Trophoblast cell (in vitro differentiated cells and primary cell): ENCODE measurements around the gene DUOX2.

Experiments
- DNase-seq, 2 donors: peaks; one replicate each; pipeline ENCODE4 v3.0.0-alpha.2; 2016
- H2AFZ ChIP-seq: 2 replicates; pipeline ENCODE4 v1.6.1; 2013; ENCODE audit warnings: low read length, moderate library complexity, mild to moderate bottlenecking; ENCODE audit not compliant: insufficient read depth, poor library complexity
- H2AK5ac ChIP-seq: 2 replicates; pipeline ENCODE4 v1.6.1; 2013; ENCODE audit warnings: mild to moderate bottlenecking, low read length
- H2BK120ac ChIP-seq: 2 replicates; pipeline ENCODE4 v1.6.1; 2013; ENCODE audit warnings: low read length, mild to moderate bottlenecking, moderate library complexity; ENCODE audit not compliant: insufficient read depth, poor library complexity
- H2BK12ac ChIP-seq: 2 replicates; pipeline ENCODE4 v1.6.1; 2013; ENCODE audit warnings: mild to moderate bottlenecking, low read length, moderate library complexity
- H2BK5ac ChIP-seq: 2 replicates; pipeline ENCODE4 v1.6.1; 2013; ENCODE audit warnings: low read length, low read depth, moderate library complexity, mild to moderate bottlenecking; ENCODE audit not compliant: poor library complexity
- H3K14ac ChIP-seq: 2 replicates; pipeline ENCODE4 v1.6.1; 2013; ENCODE audit warnings: mild to moderate bottlenecking, low read length
- H3K18ac ChIP-seq: 2 replicates; pipeline ENCODE4 v1.6.1; 2013; ENCODE audit warnings: mild to moderate bottlenecking, low read length
- H3K23ac ChIP-seq: 2 replicates; pipeline ENCODE4 v1.6.1; 2013; ENCODE audit warnings: low read length
- H3K27ac ChIP-seq: 2 replicates; pipeline ENCODE4 v1.5.1; 2013; ENCODE audit warnings: low read depth, mild to moderate bottlenecking, inconsistent platforms, low read length, moderate library complexity
- H3K27me3 ChIP-seq: 2 replicates; pipeline ENCODE4 v1.6.1; 2013; ENCODE audit warnings: inconsistent platforms, mild to moderate bottlenecking, low read length, moderate library complexity; ENCODE audit not compliant: insufficient read depth
- H3K36me3 ChIP-seq, 2 experiments: 1 replicate in 1 of 2; 2 replicates in 1 of 2; pipeline ENCODE4 v1.6.1; 2013; ENCODE audit warnings: low read length in 2 of 2, mild to moderate bottlenecking in 2 of 2, moderate library complexity in 1 of 2; ENCODE audit not compliant: insufficient read depth in 2 of 2, control insufficient read depth in 1 of 2
- H3K4ac ChIP-seq: 2 replicates; pipeline ENCODE4 v1.6.1; 2013; ENCODE audit warnings: low read depth, mild to moderate bottlenecking, low read length, moderate library complexity
- H3K4me1 ChIP-seq, 2 experiments: 1 replicate in 1 of 2; 2 replicates in 1 of 2; pipeline ENCODE4 v1.6.1; 2013; ENCODE audit warnings: low read length in 2 of 2, mild to moderate bottlenecking in 2 of 2, moderate library complexity in 1 of 2; ENCODE audit not compliant: insufficient read depth in 2 of 2, control insufficient read depth in 1 of 2
- H3K4me2 ChIP-seq: 2 replicates; pipeline ENCODE4 v1.6.1; 2013; ENCODE audit warnings: inconsistent platforms, mild to moderate bottlenecking, low read length, moderate library complexity
- H3K4me3 ChIP-seq: 2 replicates; pipeline ENCODE4 v1.5.1; 2013; ENCODE audit warnings: mild to moderate bottlenecking, low read depth, low read length, inconsistent platforms
- H3K79me1 ChIP-seq: one replicate; pipeline ENCODE4 v1.6.1; 2013; ENCODE audit warnings: low read length
- H3K79me2 ChIP-seq: 2 replicates; pipeline ENCODE4 v1.6.1; 2013; ENCODE audit warnings: low read length, mild to moderate bottlenecking; ENCODE audit not compliant: control insufficient read depth, insufficient read depth, poor library complexity
- H3K9ac ChIP-seq: 2 replicates; pipeline ENCODE4 v1.6.1; 2013; ENCODE audit warnings: mild to moderate bottlenecking, low read length
- H3K9me3 ChIP-seq: 2 replicates; pipeline ENCODE4 v1.6.1; 2013; ENCODE audit warnings: low read depth, mild to moderate bottlenecking, control low read depth, inconsistent platforms, low read length; ENCODE audit not compliant: insufficient read depth
- H4K12ac ChIP-seq: 2 replicates; pipeline ENCODE4 v1.6.1; 2013; ENCODE audit warnings: low read depth, mild to moderate bottlenecking, low read length, moderate library complexity
- H4K8ac ChIP-seq: 2 replicates; pipeline ENCODE4 v1.6.1; 2013; ENCODE audit warnings: low read depth, mild to moderate bottlenecking, low read length, moderate library complexity
- H4K91ac ChIP-seq: one replicate; pipeline ENCODE4 v1.6.1; 2013; ENCODE audit warnings: low read depth, mild to moderate bottlenecking, low read length, moderate library complexity
- WGBS: extraction: QIAGEN DNeasy Blood & Tissue Kit; methylation state at CpG from one replicate; pipeline ENCODE4 v1.1.7; 2013; ENCODE audit warnings: missing lambda C conversion rate; ENCODE audit not compliant: insufficient read length, insufficient coverage; ENCODE audit errors: extremely low coverage; 5-methylcytosine and 5-hydroxymethylcytosine counted together

DUOX2 gene

DNA sequence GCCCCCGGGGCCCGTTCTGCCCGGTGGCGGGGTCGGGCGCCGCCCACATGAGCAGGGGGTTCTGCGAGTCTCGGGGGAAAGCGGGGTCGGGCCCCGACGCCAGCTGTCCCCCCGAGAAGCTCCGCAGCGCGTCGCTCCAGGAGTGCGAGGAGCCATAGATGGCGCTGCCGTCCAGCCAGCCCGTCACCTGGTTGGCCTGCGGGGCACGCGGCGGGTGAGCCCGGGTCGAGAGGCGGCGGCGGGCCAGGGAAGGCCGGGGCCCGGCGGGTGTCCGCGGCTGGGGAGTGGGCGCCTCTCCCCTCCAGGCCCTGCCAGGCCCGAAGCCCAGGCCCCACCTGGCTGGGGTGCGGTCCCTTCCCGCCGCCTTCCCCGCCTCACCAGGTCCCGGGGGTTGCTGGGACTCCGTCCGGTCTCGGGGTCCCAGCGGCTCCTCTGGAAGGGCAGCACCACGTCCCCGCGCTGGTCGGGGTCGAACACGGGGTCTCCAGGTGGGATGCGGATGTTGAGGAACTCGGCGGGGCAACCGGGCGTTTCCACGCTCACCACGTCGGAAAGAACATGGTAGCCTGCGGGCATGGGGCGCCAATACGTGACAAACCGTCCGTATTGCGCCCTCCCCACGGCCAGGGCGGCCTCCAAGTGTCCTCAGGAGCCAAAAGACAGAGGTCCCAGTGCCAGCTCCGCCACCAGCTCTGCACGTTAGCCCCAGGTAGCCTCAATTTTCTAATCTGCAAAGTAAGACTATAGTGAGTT, 2.4 kb downstream of the DUOX2 start:
- Histone ChIP-seq H3K4ac (no peak overlapping the region), H3K23ac (no peak overlapping the region), H3K14ac (no peak overlapping the region), H2BK12ac (no peak overlapping the region), H2AK5ac (no peak overlapping the region), H3K4me3 (no peak overlapping the region), H3K18ac (no peak overlapping the region), H3K79me1 (no peaks in the 10 kb centered on the region), H4K12ac (no peak overlapping the region), H2BK120ac (no peak overlapping the region), H3K36me3 (no peaks in the 10 kb centered on the region), H3K9me3 (no peaks in the 10 kb centered on the region), H3K27ac (no peak overlapping the region), H3K79me2 (no peaks in the 10 kb centered on the region), H3K4me2 (no peak overlapping the region), H3K9ac (no peak overlapping the region), H2BK5ac (no peak overlapping the region), H3K4me1 (no peaks in the 10 kb centered on the region), H2AFZ (no peak overlapping the region), H3K27me3 (peaks cover 68% of the 10 kb centered on the region), H4K8ac (no peak overlapping the region), H4K91ac (no peak overlapping the region)
- no peak for DNase-seq
- WGBS, result no CpG with 5 or more reads among the region's 71 CpGs

DNA sequence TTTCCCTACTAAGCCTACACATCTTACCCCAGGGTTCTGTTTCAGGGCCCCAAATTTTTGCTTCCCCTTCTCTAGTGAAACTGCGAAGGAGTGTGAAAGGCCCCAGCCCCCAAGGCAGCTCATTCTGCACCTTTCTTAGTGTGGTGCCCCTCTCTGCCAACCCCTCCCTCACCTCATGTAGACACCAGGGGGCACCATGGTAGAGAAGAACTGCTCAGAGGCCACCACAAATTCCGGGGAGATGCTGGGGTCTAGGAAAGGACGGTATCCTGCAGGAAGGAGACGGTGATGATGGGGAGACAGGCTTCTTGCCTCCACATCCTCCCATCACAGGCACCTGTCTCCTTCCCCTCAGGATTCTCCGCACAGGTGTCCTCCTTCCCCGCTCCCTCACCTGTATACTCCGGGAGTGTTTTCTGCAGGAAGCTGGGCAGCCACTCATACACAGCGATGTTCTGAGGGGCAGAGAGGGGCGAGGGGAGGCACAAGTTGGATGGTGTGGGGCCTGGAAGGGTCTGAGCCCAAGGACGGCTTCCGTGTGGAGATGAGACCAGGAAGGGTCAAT, 3.6 kb downstream of the DUOX2 start:
- H2BK12ac ChIP-seq, result no peak overlapping the region
- no peak overlapping the region for H3K18ac ChIP-seq
- H3K4me3 ChIP-seq, result no peak overlapping the region
- DNase-seq, result no peak
- no peak overlapping the region for H2BK5ac ChIP-seq
- H3K27me3 ChIP-seq, result peaks cover 56% of the 10 kb centered on the region
- H2AK5ac ChIP-seq, result no peak overlapping the region
- no peaks in the 10 kb centered on the region for H3K79me2 ChIP-seq
- no peak overlapping the region for H3K4me2 ChIP-seq
- no peak overlapping the region for H2BK120ac ChIP-seq
- no peaks in the 10 kb centered on the region for H3K36me3 ChIP-seq
- no peak overlapping the region for H4K91ac ChIP-seq
- no peaks in the 10 kb centered on the region for H3K79me1 ChIP-seq
- H3K14ac ChIP-seq, result no peak overlapping the region
- no peak overlapping the region for H3K23ac ChIP-seq
- no peak overlapping the region for H3K27ac ChIP-seq
- H4K8ac ChIP-seq, result no peak overlapping the region
- peaks cover 2% of the 10 kb centered on the region for H3K9me3 ChIP-seq
- H3K9ac ChIP-seq, result no peak overlapping the region
- no CpG with 5 or more reads among the region's 11 CpGs for WGBS
- H3K4me1 ChIP-seq, result no peaks in the 10 kb centered on the region
- H2AFZ ChIP-seq, result no peak overlapping the region
- H4K12ac ChIP-seq, result no peak overlapping the region
- H3K4ac ChIP-seq, result no peak overlapping the region

DNA sequence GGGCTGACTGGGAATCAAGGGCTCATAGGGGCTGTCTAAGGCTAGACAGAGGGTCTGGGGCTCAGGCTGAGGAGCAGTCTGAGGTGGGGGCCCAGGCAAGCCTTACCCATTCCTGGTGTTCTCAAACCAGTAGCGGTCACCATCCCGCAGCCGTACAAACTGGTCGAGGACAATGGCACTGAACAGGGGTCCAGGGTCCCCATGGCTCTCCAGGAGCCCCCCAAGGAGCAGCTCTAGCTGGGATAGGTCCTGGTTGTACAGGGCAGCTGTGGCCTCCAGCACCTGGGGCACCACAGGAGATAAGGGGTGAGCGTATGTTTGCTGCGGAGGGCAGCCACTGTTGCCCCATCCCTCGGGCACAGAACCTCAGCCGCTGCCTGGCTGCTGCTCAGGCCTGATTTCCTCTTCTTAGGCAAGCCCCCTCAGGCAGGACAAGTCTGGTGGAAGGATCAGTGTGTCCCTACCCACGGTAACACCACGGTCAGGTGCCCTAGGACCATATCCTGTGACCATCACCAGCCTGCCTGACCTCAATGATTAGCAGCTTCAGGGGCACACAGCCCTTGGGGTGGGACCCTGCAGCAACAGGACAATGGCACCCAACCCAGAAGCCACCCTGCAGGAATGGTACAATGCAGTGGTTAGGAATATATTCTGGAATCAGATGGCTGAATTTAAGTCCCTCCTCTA, 5.9 kb downstream of the DUOX2 start:
- Histone ChIP-seq H4K8ac (no peak overlapping the region), H2AFZ (no peak overlapping the region), H4K91ac (no peak overlapping the region), H2AK5ac (no peak overlapping the region), H3K27me3 (peaks cover 33% of the 10 kb centered on the region), H2BK12ac (no peak overlapping the region), H3K27ac (no peak overlapping the region), H3K4me1 (no peaks in the 10 kb centered on the region), H3K14ac (no peak overlapping the region), H3K79me1 (no peaks in the 10 kb centered on the region), H3K4me3 (no peak overlapping the region), H3K4me2 (no peak overlapping the region), H3K4ac (no peak overlapping the region), H2BK120ac (no peak overlapping the region), H2BK5ac (no peak overlapping the region), H3K18ac (no peak overlapping the region), H3K23ac (no peak overlapping the region), H3K36me3 (no peaks in the 10 kb centered on the region), H4K12ac (no peak overlapping the region), H3K79me2 (no peaks in the 10 kb centered on the region), H3K9me3 (peaks cover 2% of the 10 kb centered on the region), H3K9ac (no peak overlapping the region)
- WGBS, result no CpG with 5 or more reads among the region's 10 CpGs
- no peak for DNase-seq

DNA sequence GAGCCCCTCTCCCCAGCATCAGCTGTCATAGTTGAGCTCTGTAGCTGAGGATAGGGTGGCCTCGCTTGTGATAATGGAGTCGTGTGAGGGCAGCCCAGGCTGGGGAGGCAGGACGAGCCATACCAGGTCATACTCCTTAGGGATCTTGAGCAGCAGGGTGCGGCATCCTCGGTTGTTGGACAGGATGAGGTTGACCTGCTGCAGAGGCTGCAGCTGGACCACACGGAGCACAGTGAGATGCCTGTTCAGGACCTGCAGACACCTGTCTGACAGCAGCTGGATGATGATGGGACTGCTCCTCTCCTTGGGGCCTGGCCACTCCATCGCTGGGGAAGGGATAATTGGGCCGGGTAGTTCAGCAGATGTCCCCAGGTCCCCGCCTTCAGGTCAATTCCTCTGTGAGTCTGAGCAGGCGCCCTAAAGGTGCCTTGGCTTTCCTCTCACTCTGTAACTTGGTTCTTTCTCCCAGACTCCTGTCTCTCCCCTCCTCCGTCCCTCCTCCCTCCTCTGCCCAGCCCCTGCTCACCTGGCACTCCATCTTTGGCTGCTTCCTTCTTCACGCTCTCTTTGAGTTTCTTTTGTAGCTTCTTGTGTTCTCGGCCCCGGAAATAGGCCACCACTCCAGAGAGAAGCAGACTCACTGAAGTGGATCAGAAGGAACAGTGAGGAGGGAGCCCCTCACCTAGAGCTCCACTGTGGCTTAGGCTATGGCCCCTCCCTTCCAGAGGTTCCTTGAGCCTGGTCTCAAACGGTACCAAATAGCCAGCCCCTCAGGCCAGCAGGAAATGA, 7.8 kb downstream of the DUOX2 start:
- H2AFZ ChIP-seq, result no peak overlapping the region
- H3K79me1 ChIP-seq, result no peaks in the 10 kb centered on the region
- no peak overlapping the region for H3K18ac ChIP-seq
- H3K79me2 ChIP-seq, result no peaks in the 10 kb centered on the region
- H3K9me3 ChIP-seq, result peaks cover 3% of the 10 kb centered on the region
- no peak overlapping the region for H3K14ac ChIP-seq
- WGBS, result no CpG with 5 or more reads among the region's 15 CpGs
- no peak overlapping the region for H2BK5ac ChIP-seq
- no peaks in the 10 kb centered on the region for H3K4me1 ChIP-seq
- H3K4me3 ChIP-seq, result no peak overlapping the region
- no peak overlapping the region for H4K91ac ChIP-seq
- H3K4ac ChIP-seq, result no peak overlapping the region
- no peak overlapping the region for H2AK5ac ChIP-seq
- H2BK120ac ChIP-seq, result no peak overlapping the region
- no peak overlapping the region for H3K4me2 ChIP-seq
- no peak for DNase-seq
- H3K27ac ChIP-seq, result no peak overlapping the region
- no peak overlapping the region for H3K23ac ChIP-seq
- no peak overlapping the region for H3K9ac ChIP-seq
- no peaks in the 10 kb centered on the region for H3K36me3 ChIP-seq
- H4K12ac ChIP-seq, result no peak overlapping the region
- H2BK12ac ChIP-seq, result no peak overlapping the region
- no peak overlapping the region for H4K8ac ChIP-seq
- H3K27me3 ChIP-seq, result peaks cover 14% of the 10 kb centered on the region
